Stimulated activated CD8-positive, alpha-beta memory T cell treated with anti-CD3 and anti-CD28 coated beads, Interleukin-15, amount 100 ng/mL, for 24 hours (primary cell): ENCODE results near the gene ABI3BP.

ENCODE experiments used
- DNase-seq: peaks from one replicate; pipeline ENCODE4 v3.0.0-alpha.2; 2020; ENCODE audit warnings: low read depth

The ABI3BP gene

DNA sequence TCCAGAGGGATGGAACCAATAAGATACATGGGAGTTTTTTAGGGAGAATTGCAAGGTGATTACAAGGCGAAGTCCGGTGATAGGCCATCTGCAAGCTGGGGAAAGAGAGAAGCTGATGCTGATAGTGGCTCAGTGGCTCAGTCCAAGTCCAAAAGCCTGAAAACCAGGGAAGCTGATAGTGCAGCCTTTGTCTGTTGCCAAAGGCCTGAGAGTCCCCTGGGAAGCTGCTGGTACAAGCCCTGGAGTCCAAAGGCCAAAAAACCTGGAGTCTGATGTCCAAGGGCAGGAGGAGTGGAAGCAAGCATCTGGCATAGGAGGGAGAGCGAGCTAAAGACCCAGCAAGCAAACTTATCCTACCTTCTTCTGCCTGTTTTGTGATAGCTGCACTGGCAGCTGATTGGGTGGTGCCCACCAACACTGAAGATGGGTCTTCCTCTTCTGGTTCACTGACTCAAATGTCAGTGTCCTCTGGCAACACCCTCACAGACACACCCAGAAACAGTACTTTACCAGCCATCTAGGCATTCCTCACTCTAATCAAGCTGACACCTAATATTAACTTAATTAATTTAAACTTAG, 267.2 kb downstream of the ABI3BP start:
- no peak for DNase-seq

DNA sequence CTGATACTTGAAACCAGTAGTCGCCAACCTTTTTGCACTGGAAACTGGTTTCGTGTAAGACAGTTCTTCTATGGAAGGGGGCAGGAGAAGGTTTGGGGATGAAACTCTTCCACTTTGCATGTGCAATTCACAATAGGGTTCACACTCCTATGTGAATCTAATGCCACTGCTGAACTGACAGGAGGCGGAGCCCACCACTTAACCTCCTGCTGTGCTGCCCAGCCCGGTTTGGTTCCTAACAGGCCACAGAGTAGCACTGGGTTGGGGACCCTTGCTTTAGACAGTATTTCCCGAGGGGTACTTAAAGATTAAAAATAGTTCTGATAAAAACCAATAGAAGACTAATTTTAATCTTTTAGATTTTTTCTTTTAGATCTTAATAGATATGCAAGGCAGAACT, 272.8 kb downstream of the ABI3BP start:
- DNase-seq = no peak

DNA sequence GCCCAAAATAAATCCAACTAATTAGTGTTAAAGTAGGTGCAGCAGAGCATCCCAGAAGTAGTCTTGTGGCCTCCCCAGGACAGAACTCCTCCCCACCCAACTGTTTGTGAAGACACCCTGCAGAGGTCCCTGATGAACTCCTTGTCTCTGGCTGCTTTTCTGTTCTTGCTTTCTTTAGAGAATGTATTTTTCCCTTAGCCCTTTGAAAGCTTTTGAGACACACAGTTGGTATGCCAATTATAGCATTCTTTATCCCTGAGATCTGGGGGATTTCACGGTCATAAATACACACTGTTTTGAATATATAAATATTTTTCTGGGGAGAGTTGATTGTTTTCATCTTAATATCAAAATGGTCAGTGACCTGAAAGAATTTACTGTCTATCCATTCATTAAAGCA, 274.1 kb downstream of the ABI3BP start:
- DNase-seq = no peak

DNA sequence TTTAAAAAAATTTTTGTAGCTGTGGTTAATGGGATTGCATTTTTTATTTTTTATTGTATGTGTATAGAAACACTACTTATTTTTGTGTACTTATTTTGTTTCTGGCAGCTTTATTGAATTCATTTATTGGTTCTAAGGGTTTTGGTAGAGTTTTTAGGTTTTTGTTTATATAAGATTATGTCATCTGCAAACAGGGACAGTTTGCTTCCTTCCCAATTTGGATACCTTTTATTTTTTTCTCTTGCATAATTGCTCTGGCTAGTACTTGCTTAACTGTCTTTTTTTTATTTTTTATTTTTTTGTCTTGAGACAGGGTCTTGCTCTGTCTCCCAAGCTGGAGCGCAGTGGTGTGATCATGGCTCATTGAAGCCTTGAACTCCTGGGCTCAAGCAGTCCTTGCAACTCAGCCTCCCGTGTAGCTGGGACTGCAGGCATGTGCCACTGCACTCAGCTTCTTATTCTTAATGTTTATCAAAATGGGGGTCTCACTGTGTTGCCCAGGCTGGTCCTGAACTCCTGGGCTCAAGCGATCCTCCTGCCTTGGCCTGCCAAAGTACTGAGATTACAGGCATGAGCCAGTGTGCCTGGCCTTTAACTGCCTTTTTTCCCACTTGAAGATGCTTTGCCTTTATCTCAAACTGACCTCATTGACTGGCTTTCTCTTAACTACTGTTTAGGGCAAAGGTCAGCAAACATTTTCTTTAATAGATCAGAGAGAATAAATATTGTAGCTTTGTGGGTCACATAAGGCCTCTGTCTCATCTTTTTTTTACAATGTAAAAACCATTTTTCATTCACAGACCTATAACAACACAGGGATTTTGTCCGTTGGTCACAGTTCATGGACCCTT, 275.4 kb downstream of the ABI3BP start:
- no peak for DNase-seq

DNA sequence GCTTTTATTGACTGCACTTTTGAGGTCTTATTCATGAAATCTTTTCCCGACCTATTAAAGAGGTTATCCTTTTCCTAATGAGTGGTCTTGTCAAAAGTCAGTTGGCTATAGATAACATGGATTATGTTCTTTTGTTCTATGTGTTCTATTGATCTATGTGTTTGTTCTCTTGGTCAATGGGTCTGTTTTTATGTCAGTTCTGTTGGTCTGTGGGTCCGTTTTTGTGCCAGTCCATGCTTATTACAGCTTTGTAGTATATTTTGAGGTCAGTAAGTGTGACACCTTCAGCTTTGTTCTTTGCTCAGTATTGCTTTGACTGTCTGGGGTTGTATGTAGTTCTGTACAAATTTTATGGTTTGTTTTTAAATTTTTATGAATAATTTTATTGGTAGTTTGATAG, 276.2 kb downstream of the ABI3BP start:
- DNase-seq = no peak

DNA sequence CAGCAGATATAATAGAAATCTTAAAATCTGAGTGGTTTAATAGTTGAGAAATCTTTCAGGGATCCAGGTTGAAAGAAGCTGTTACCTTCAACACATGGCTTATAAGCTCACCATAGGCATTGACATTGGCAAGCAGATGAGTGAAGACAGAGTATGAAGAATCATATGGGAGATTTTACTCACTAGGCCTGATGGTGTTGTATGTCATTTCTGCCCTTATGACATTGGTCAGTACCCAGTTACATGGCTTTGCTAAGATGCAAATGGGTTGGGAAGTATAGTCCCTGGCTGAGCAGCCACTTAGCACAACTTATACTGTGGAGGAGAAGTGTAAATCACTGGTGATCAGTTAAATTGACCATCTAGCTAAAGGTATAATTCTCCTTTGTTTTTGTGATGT, 278.0 kb downstream of the ABI3BP start:
- no peak for DNase-seq

DNA sequence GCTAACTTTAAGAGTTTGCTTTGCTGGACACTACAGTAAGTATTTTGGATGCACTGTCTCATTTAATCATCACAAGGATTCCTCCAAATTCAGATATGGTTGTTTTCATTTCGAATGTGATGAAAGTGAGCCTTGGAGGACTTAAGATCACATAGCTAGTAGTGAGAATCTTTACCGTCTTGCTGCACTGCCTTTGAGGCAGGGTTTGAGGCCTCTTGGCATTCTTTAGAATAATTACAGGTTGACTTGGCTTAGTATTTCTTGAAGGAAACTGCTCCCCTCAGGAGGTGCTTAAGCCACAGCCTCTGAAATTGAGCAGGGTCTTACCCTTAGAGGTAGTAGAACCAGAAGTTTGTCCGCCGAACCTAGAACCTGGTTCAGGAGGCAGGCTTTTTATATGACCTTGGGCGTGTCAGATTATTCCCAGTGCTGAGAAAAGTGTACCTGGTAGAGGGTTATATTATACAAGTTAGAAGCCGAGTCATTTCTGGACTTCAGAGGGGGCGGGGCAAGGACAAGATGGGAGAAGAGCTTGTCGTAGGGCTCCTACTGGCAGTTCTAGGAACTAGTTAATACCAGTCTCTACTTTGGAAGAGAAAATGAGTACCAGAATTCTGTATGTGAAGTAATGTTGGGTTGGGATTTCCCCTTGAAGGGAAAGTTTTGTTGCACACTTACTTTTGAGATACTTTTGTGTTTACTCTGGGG, 282.8 kb downstream of the ABI3BP start:
- DNase-seq = peak; percentile 8

DNA sequence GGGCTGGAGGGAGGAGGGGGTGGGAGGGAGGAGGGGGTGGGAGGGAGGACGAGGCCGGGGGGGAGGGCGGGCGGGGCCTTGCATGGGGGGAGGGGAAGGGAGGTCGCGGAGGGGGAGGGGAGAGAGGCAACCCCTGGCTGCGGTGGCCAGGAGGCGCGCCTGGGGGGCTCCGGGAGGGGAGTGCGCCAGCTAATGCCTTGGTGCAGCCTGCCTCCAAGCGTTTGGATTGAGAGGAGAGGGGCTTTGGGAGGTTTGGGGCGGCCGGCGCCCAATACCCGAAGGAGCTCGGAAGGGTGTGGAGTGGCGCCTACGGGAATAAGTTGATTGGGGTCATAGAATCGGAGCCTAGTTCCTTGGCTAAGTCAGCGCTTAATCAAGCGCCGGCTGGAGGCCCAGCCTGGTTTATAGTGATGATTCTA, 283.4 kb downstream of the ABI3BP start:
- no peak for DNase-seq

DNA sequence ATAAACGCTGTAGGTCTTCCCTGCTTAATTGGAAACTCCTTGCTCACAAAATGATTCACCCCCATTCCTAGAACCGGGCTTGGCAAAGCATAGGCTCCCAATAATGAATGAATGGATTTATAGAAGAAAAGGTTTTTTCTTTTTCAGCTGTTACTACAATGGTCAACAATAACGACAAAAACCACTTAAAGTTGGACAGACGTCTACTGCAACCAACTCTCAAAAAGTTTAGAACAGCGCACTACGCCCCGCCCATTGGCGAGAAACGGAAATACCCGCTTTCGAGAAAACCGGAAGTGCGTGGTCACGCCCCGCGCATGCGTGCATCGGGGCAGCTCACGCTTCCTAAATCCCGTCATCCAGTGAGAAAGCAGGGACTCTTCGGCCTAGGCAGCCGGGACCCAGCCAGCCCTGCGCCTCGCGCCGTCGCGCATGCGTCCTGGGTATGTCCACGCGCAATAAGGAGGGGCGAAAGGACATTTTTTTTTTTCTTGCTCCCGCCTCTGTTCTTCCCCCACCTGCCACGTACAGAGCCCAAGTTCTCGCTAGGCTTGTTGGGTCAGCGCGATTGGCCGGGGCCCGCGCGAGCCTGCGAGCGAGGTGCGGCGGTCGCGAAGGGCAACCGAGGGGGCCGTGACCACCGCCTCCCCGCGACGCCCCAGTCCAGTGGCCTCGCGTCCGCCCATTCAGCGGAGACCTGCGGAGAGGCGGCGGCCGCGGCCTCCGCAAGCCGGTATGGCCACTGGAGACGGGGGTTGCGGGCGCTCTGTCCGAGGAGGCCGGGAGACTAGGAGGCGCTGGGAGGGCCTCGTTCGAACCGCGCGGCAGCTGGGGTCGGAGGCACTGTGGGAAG, 284.0 kb downstream of the ABI3BP start, which contains the start of gene TFG:
Gene TFG, plus strand, starts transcription at position 506 of the 853 bp plus-strand sequence. CDS start 4,192 bp downstream, outside the sequence.
- peak; percentile 97 for DNase-seq

DNA sequence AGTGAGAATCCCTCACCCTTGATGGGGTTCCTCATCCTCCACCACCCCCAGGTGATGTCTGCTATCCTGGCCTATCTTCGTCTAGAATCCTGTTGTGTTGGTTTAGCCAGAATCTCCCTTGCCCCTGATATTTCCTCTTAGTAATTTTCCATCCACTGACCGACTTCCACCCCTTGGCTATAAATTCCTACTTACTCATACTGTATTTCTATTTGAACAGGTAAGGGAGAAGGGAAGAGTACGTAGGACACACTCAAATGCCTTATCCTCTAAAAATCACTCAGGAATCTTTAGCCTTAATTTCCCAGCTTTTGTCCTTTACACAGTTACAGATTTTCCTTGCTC, 284.6 kb downstream of the ABI3BP start:
- DNase-seq = no peak

DNA sequence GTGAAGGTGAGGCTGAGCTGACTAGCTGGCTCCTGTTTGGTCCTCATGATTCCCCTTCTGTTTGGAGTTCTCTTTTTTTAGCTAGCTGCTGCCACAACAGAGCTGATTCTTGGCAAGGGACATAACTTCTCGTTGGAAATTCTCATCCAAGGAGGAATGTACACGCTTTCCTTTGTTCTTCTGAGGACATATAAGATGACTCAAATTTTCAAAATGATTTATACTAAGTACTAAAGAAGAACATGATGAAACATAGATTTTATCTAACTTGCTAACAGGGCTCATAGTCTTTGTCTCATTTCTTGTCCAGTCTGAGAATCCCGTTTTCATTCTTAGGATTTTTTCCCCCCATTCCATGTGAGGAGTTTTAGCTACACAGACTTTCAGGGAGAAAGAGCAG, 286.9 kb downstream of the ABI3BP start:
- DNase-seq = no peak

DNA sequence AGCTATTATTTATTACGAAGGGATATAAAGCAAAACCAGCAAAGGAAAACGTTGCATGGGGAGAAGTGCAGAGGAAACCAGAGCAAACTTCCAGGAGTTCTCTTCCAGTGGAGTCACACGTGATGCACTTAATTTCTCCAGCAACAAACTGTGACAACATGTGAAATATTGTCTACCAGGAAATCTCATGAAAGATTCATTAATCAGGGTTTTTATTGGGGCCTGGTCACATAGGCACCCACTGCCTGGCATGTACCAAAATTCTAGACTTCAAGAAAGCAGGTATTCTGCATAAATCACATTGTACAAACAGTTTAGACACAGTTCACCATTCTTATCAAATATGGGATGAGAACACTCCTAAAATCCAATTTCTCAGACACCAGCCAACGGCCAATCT, 289.4 kb downstream of the ABI3BP start:
- DNase-seq = no peak

DNA sequence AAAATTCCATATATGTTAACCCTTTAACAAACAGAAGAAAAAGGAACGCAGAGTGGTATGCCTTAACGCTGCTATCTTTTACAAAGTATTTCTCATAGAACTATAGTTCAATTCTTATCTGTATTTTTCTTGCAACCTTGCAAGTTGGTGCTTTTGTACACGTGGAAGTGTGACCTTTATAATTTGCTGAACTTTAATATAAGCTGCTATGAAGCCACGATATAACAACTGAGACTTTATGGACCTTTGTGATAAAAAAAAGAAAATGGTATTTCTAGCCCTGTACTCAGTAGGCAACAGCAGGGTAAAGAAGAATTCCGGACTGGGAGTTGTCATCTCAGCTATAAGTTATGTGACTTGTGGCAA, 290.3 kb downstream of the ABI3BP start:
- DNase-seq = no peak

DNA sequence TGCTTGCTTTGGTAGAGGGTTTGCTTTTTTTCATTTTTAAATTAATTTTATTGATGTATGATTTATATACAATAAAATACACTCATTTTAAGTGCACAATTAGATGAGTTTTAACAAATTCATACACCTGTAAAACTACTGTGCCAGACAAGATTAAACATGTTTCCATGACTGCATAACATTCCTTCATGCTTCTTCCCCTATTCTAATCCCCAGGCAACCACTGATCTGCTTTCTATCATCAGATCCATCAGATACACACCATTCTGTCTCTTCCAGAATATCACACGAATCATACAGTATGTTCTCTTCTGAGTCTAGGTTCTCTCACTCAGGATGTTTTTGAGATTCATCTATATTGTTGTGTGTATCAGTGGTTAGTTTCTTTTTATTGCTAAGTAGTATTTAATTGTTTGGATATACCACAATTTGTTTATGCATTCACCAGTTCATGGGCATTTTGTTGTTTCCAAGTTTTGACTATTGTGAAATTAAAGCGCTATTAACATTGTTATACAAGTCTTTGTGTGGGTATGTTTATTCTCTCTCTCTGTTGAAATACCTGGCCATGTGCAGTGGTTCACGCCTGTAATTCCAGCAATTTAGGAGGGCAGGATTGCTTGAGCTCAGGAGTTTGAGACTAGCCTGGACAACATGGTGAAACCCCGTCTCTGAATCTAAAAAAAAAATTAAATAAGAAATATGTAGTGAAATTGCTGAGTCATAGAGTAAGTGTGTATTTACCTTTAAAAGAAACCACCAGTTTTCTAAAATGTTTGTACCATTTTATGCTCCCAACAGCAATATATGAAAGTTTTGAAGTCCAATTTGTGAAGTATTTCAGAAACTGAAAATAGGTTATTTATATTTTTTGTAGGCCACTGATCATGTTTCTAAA, 290.9 kb downstream of the ABI3BP start:
- no peak for DNase-seq

DNA sequence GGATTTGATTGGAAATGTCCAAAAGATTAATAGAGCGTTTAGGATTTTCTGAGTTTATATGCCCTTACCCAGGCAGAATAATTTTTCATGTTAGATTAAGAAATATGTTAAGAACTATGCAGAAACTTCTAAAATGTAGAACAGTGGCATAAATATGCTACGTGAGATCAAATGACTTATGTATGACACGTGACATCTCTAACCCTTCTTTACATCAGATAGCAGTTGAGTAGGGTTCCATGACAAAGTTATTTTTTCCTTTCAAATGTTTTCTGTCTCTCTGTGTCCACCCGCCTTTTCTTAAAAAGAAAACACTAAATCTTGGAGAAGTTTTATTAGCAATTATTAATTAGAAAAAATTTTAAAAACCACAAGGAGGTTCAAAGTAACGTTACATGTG, 292.5 kb downstream of the ABI3BP start:
- DNase-seq = no peak
